Thyroid gland (tissue), 4 donors: Measurements from ENCODE around the gene NSRP1. TPM values are rescaled to one million over a fixed set of nuclear protein-coding genes. Genes with fewer than 3 reads are reported as not detected.
A peak's percentile ranks its signal among the peaks of the same experiment; 100 is the strongest.

Experiments used
- DNase-seq, 2 donors: peaks; one replicate each; pipeline ENCODE4 v3.0.0-alpha.2; 2019
- H3K27ac ChIP-seq, 3 donors: fragments of 200-600 bp; sonication (generic); 1 replicate in 2 of 3; 2 replicates in 1 of 3; pipeline ENCODE4 v1.5.1; 2016 to 2019; ENCODE audit warnings: mild to moderate bottlenecking in 1 of 3, moderate library complexity in 1 of 3
- H3K27me3 ChIP-seq: fragments of 200-600 bp; sonication (generic); one replicate; pipeline ENCODE4 v1.5.1; 2019
- H3K36me3 ChIP-seq, 2 donors: fragments of 200-600 bp; sonication (generic); one replicate each; pipeline ENCODE4 v1.5.1; 2016 to 2019
- H3K4me1 ChIP-seq, 2 donors: fragments of 200-600 bp; sonication (generic); one replicate each; pipeline ENCODE4 v1.5.1; 2017 to 2019
- H3K4me3 ChIP-seq, 3 donors: fragments of 200-600 bp; sonication (generic); replicated peaks in 1 of 3; 1 replicate in 2 of 3; 2 replicates in 1 of 3; pipeline ENCODE4 v1.5.1; 2016; ENCODE audit warnings: mild to moderate bottlenecking in 1 of 3
- H3K9me3 ChIP-seq: fragments of 200-600 bp; sonication (generic); one replicate; pipeline ENCODE4 v1.5.1; 2017
- CTCF ChIP-seq, 6 experiments: fragments of 200-600 bp in 3 of 6; fragments of 450-650 bp in 3 of 6; sonication (generic) in 3 of 6; IDR thresholded peaks; one replicate each; pipeline ENCODE4 v1.5.1; 2016 to 2019; ENCODE audit warnings: antibody characterized with exemption in 6 of 6, mild to moderate bottlenecking in 2 of 6, inconsistent platforms in 1 of 6, moderate library complexity in 1 of 6
- POLR2A ChIP-seq, 2 donors: fragments of 450-650 bp; IDR thresholded peaks; one replicate each; pipeline ENCODE4 v1.6.1; 2017; ENCODE audit warnings: antibody characterized with exemption in 2 of 2, mild to moderate bottlenecking in 2 of 2, moderate library complexity in 1 of 2
- WGBS, 2 donors: methylation state at CpG; one replicate each; pipeline ENCODE4 v1.1.5; 2017; 5-methylcytosine and 5-hydroxymethylcytosine counted together
- intact Hi-C: fragments of 100-400 bp; cut with DNase I; formaldehyde crosslinking; loops from one replicate; pipeline ENCODE4 v1.15.1; 2023
- total RNA-seq, 4 donors: library from RNA; depleted of rRNA; stranded (reverse); fragments of >200 nt; gene quantifications; one replicate each; pipeline ENCODE4 v1.2.3, GENCODE V29; 2016

NSRP1 gene, protein sequence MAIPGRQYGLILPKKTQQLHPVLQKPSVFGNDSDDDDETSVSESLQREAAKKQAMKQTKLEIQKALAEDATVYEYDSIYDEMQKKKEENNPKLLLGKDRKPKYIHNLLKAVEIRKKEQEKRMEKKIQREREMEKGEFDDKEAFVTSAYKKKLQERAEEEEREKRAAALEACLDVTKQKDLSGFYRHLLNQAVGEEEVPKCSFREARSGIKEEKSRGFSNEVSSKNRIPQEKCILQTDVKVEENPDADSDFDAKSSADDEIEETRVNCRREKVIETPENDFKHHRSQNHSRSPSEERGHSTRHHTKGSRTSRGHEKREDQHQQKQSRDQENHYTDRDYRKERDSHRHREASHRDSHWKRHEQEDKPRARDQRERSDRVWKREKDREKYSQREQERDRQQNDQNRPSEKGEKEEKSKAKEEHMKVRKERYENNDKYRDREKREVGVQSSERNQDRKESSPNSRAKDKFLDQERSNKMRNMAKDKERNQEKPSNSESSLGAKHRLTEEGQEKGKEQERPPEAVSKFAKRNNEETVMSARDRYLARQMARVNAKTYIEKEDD
- total RNA-seq, result 10 to 100 TPM; 21.3 to 33.3 (median 25.5) TPM

- DNase-seq, result peak; percentile 93 to 95
- WGBS, 2 donors, result 0 to 1% methylated on average over 44 to 47 of the region's 47 CpGs
- Histone ChIP-seq H3K27ac (peak within 1 kb of the TSS; percentile 91 to 96 (median 95)), H3K9me3 (no peaks in the 10 kb centered on the region), H3K4me1 (peaks cover 7 to 21% of the 10 kb centered on the region in 2 donors), H3K27me3 (no peaks in the 10 kb centered on the region), H3K36me3 (peaks cover 0 to 8% of the 10 kb centered on the region in 2 donors), H3K4me3 (peak within 1 kb of the TSS; percentile 37 to 60 (median 58))
- intact Hi-C loops, result no loop called here
- TF ChIP-seq CTCF (IDR thresholded peaks at IDR 0.05) (no peak), POLR2A (IDR thresholded peaks at IDR 0.05) (peak; percentile 76 to 94)
These were observed at the start of gene NSRP1 for GRCh38 chr17:30116661-30117551. Gene NSRP1, plus strand, starts transcription at chr17:30116816. Its CDS starts 28 bp downstream, at chr17:30116844.

DNA sequence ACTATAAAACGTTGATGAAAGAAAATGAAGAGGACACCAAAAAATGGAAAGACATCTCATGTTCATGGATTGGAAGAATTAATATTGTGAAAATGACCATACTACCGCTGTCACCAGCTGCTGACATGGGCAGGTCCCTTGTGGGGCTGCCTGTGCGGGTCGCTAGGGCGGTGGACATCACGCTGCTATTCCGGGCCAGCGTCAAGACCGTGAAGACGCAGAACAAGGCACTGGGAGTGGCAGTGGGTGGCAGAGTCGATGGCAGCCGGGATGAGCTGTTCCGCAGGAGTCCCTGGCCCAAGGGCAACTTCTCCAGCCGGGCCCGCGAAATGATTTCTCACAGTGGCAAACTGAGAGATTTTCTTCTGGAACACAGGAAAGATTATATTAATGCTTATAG, 48.2 kb upstream of the NSRP1 start:
- intact Hi-C loops, result no loop called here
- no peaks in the 10 kb centered on the region for H3K36me3 ChIP-seq

DNA sequence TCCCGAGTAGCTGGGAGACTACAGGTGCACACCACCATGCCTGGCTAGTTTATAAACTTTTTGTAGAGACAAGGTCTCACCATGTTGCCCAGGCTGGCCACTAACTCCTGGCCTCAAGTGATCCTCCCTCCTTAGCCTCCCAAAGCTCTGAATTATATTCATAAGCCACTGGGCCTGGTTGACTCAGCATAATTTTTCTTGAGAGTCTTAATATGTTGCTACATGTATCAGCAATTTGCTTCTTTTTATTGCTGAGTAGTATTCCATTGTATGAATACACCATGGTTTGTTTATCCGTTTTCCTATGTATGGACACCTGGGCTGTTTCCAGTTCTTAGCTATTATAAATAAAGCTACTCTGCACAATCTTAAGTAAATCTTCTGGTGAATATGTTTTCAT, 42.4 kb upstream of the NSRP1 start:
- no peak for DNase-seq
- no peak overlapping the region for H3K4me3 ChIP-seq
- H3K4me1 ChIP-seq, result no peaks in the 10 kb centered on the region
- intact Hi-C loops, result no loop called here
- H3K27ac ChIP-seq, result no peak overlapping the region
- no peaks in the 10 kb centered on the region for H3K36me3 ChIP-seq
- TF ChIP-seq POLR2A (IDR thresholded peaks at IDR 0.05) (no peak), CTCF (IDR thresholded peaks at IDR 0.05) (no peak)
- WGBS, 2 donors, result 86 to 87% methylated on average over 2 of the region's 2 CpGs
- H3K27me3 ChIP-seq, result no peaks in the 10 kb centered on the region
- H3K9me3 ChIP-seq, result no peaks in the 10 kb centered on the region

More for the DNA sequence above, 48.2 kb upstream of the NSRP1 start:
- no peak for TF ChIP-seq POLR2A (IDR thresholded peaks at IDR 0.05)
- TF ChIP-seq CTCF (IDR thresholded peaks at IDR 0.05), result no peak
- Histone ChIP-seq H3K4me3 (no peak overlapping the region), H3K4me1 (no peaks in the 10 kb centered on the region), H3K27me3 (no peaks in the 10 kb centered on the region), H3K27ac (no peak overlapping the region), H3K9me3 (no peaks in the 10 kb centered on the region)
- WGBS, 2 donors, result 94% methylated on average over 16 of the region's 16 CpGs
- DNase-seq, result no peak

GRCh38 chr17:30074730-30075129, 41.9 kb upstream of the NSRP1 start:
- Histone ChIP-seq H3K4me3 (no peak overlapping the region), H3K4me1 (no peaks in the 10 kb centered on the region), H3K27me3 (no peaks in the 10 kb centered on the region), H3K36me3 (no peaks in the 10 kb centered on the region), H3K9me3 (no peaks in the 10 kb centered on the region), H3K27ac (no peak overlapping the region)
- WGBS, 2 donors, result 90 to 92% methylated on average over 2 of the region's 2 CpGs
- TF ChIP-seq CTCF (IDR thresholded peaks at IDR 0.05), result no peak
- TF ChIP-seq POLR2A (IDR thresholded peaks at IDR 0.05), result no peak
- DNase-seq, result no peak
- intact Hi-C loops, result no loop called here
